HEK293 (cell line): ENCODE results near the gene KIAA1755.

Source experiments
- BCL11B ChIP-seq: fragments of 450-650 bp; formaldehyde crosslinking; IDR thresholded peaks from 2 replicates; pipeline ENCODE4 v1.5.1; 2016; ENCODE audit warnings: low read depth, missing biosample characterization, missing genetic modification characterization
- BCL6B ChIP-seq: fragments of 450-650 bp; formaldehyde crosslinking; IDR thresholded peaks from 2 replicates; pipeline ENCODE4 v1.5.1; 2017; ENCODE audit warnings: missing biosample characterization, missing genetic modification characterization
- CTCF ChIP-seq: fragments of 450-650 bp; formaldehyde crosslinking; IDR thresholded peaks from 2 replicates; pipeline ENCODE4 v1.5.1; 2016; ENCODE audit warnings: missing biosample characterization, missing genetic modification characterization
- KLF10 ChIP-seq: fragments of 450-650 bp; IDR thresholded peaks from 2 replicates; pipeline ENCODE4 v1.5.1; 2018; ENCODE audit warnings: missing biosample characterization, mild to moderate bottlenecking, missing genetic modification characterization
- TSHZ1 ChIP-seq: fragments of 450-650 bp; formaldehyde crosslinking; IDR thresholded peaks from 2 replicates; pipeline ENCODE4 v1.5.1; 2016; ENCODE audit warnings: missing biosample characterization, missing genetic modification characterization, borderline replicate concordance
- ZBTB7A ChIP-seq: fragments of 450-650 bp; formaldehyde crosslinking; IDR thresholded peaks from 2 replicates; pipeline ENCODE4 v1.5.1; 2016; ENCODE audit warnings: low read depth, missing biosample characterization, missing genetic modification characterization
- ZIC2 ChIP-seq: fragments of 450-650 bp; formaldehyde crosslinking; IDR thresholded peaks from 2 replicates; pipeline ENCODE4 v1.5.1; 2016; ENCODE audit warnings: missing biosample characterization, missing genetic modification characterization
- ZNF302 ChIP-seq: fragments of 450-650 bp; formaldehyde crosslinking; IDR thresholded peaks from 2 replicates; pipeline ENCODE4 v1.5.1; 2016; ENCODE audit warnings: missing biosample characterization, missing genetic modification characterization, low read depth

GRCh38 chr20:38167851-38168760 lies 92.4 kb downstream of the KIAA1755 start:
- TF ChIP-seq BCL11B (tag by site-specific recombination) (no peak), TSHZ1 (tag by site-specific recombination) (no peak), ZNF302 (tag by site-specific recombination) (no peak), KLF10 (tag by site-specific recombination) (no peak), CTCF (tag by site-specific recombination) (no peak), BCL6B (no peak), ZIC2 (tag by site-specific recombination) (no peak), ZBTB7A (tag by site-specific recombination) (no peak)
